Fibroblast of peridontal ligament (primary cell): Measurements from ENCODE around the gene RHBDF2.

Experiments
- DNase-seq: peaks from one replicate; pipeline ENCODE4 v3.0.0-alpha.2; 2010; ENCODE audit errors: extremely low read depth

Gene RHBDF2

DNA sequence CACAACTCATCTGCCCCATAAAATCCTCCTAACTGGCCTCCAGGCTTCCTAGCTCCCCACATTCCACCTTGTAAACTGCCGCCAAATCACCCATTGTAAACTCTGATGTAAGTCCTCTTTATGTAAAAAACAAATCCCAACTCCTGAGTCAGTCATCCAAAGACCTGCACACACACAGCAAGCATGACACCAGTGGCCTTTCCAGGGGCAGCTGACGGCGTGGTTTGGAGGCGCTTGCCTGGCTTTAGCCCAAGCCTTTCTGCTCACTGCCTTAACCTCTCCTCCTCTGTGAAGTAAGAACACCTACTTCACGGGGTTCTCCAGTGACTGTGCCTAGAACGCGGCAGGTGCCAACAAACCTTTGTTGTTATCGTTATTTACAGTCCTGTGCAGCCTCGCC, 62.3 kb downstream of the RHBDF2 start:
- no peak for DNase-seq

DNA sequence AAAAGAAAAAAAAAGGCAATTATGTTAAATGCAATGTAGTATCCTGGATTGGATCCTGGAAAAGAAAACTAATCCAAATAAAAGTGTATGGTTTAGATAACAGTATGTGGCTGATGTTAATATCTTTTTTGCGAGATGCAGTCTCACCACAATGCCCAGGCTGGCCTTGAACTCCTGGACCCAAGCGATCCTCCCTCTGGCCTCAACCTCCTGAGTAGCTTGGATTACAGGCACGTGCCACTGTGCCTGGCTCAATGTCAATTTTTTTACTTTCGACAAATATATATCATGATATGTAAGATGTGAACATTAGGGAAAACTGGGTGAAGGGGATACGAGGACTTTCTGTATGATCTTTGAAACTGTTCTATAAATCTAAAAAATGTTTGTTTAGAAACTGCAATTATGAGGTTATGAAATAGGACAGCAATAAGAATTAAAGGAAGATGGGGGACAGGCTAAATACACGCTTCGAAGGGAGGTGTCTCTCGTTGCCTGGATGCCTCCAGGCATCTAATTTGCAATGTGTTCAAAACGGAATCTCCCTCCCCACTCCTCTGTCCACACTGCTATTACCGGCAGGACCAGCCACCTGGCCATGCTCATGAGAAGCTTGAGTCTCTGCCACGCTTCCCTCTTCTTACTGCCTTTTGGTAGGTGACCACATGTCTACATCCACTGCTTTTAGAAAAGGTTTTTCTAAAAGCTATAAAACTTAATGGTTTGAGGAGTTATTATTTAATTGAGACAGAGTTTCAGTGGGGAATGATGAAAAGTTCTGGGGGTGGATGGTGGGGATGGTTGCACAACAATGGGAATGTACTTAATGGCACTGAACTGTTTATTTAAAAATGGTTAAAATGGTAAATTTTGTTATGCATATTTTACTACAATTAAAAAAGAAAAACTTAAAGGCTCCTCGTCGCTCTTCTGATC, 63.5 kb downstream of the RHBDF2 start:
- DNase-seq: no peak

DNA sequence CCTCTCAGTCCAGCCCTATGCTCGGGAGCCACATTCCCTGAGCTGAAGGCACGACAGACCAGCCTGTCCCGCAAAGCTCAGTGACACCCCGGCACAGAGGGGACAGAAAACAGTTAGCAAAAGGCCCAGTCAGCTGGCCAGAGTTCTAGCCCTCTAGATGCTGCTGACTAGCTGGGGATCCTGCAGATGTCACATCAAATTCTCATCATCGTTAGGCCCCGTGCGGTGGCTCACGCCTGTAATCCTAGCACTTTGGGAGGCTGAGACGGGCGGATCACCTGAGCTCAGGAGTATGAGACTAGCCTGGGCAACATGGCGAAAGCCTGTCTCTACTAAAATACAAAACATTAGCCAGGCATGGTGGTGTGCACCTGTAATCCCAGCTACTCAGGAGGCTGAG, 65.5 kb downstream of the RHBDF2 start:
- no peak for DNase-seq

DNA sequence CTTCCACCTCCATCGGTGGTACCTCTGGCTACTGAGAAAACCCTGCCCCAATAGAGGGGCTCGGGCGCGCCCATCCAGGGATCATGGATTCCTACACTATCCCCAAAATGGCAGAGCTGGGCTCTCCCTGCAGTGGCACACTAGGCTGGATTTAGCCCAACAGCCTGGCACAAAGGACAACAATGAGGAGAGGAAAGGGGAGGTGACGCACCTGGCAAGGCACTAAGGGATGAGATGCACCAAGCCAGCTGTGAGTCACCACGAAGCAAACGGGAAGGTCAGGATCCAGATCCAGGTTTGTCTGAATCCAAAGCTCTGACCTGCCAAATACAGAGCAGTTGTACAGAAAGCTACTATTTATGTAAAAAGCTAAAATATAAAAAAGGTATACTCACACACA, 66.4 kb downstream of the RHBDF2 start:
- no peak for DNase-seq

DNA sequence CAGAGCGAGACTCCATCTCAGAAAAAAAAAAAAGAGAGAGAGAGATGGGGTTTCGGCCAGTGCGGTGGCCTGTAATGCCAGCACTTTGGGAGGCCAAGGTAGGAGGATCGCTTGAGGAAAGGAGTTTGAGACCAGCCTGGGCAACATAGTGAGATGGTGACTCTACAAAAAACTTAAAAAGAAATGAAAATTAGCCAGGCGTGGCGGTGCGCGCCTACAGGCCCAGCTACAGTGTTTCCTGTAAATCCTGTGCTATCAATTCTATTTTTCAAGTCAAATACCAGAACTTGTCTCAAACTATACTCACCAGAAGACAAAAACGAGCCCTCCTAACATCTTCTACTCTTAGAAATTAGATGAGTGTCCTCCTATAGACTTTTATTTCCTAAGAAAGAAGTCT, 67.5 kb downstream of the RHBDF2 start:
- DNase-seq: no peak

DNA sequence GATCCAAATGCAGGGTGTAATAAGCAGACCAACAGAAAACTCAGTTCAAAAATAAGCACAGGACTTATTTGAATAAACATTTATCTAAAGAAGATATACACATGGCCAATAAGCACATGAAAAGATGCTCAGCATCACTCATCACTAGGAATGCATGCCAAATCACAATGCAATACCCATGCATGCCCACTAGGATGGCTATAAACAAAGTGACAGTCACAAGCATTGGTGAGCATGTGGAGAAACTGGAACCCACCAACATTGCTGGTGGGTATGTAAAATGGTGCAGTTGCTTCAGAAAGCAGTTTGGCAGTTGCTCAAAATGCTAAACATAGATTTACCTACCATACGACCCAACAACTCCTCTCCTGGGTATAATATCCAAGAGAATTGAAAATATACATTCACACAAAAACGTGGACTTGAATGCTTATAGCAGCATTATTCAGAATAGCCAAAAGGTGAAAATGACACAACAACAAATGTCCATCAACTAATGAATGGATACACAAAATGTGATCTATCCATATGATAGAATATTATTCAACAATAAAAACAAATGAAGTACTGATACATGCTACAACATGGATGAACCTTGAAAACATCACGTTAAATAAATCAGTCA, 68.4 kb downstream of the RHBDF2 start:
- no peak for DNase-seq

DNA sequence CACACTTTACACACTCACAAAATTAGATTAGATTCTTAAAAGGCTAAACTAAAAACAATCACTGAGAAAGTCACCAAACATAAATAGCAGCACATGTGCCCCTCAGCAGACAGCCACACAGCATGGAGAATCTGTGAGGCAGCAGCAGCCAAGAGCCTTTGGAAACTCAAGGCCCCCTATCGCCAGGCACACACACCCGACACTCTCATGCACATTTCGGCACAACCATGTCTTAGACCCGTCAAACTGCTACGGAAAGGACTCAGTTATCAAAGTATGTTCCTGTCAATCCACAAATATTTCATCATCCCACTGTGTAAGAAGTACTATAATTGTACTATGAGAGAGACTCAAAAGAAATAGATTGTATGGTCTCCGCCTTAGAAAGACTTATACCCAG, 69.2 kb downstream of the RHBDF2 start:
- no peak for DNase-seq

DNA sequence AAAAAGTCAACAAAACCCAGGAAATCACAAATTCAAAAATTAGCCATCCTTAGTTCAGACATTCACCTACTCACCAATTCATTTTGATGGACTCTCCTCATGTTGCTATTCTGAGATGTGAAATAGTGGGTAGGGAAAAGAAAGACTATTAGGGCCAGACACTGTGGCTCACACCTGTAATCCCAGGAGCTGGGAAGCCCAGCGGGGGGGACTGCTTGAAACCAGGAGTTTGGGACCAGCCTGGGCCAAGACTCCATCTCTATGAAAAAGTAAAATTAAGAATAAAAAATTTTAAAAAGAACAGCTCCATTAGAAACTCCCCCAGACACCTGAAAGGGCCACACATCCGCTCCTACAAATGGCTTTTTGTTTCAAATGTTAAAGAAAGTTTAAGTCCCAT, 69.7 kb downstream of the RHBDF2 start:
- no peak for DNase-seq

DNA sequence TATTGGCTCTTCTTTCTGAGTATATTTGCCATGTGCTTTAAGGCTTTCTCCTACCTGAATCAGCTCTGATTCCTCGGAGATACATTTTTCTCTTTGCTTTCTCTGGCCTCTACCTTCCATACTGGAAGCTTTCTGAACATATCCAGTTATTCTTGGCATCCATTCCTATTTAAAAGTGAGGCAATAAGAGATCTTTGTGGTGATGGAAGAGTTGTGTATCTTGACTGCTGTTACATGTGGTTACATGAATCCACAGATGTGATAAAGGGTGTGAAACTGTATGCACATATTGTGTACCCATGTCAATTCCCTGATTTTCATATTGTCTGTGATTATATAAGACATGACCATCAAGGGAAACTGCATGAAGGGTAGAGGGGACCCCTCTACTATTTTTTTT, 72.7 kb downstream of the RHBDF2 start:
- DNase-seq: peak; percentile 31

DNA sequence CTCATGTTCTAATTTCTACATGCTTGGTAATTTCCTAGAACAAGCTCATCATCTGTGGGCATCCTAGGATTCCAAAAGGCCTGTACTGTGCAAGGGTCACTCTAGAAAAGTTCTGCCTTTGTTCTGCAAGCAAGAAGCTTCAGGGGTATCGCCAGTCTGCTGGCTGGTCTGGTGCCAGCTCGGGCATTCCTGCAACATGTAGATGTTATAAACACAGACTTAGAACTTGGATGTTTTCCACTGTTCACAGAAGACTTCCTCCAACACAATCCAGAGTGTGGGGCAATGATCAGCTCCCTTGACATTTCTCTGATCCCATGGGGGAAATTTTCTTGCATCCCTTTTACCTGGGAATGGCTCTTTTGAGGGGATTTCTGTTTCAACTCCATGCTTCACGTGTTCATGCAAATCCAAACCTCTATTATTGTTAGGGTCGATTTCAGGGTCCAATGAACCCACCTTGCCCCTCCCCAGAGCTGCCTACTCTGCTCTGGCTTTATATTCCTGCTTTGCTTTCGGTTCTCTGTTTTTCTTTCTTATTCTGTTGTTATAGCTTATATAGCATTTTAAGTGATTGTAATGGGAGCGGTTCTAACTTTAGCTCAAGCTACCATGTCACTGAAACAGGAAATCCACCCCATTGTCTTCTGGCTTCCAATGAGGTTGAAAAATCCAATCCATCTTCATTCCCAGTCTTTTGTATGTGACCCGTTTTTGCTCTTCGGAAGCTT, 73.6 kb downstream of the RHBDF2 start:
- DNase-seq: peak; percentile 83

DNA sequence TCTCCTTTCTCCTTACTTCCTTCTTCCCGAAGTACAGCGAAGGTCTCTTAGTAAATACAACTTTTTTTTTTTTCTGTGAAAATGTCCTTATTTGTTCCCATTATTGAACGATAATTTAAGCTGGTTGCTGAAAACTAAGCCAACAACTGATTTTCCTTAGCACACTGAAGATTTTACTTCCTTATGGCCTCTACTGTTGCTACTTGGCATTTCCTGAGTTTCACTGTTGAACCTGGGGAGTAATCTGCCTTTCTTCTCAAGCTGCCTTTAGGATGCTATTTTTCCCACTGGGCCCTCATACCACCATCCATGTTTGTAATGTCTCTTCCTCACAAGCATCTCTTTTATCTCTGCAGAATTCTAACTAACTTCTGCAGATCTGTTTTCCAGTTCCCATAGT, 74.4 kb downstream of the RHBDF2 start:
- no peak for DNase-seq

DNA sequence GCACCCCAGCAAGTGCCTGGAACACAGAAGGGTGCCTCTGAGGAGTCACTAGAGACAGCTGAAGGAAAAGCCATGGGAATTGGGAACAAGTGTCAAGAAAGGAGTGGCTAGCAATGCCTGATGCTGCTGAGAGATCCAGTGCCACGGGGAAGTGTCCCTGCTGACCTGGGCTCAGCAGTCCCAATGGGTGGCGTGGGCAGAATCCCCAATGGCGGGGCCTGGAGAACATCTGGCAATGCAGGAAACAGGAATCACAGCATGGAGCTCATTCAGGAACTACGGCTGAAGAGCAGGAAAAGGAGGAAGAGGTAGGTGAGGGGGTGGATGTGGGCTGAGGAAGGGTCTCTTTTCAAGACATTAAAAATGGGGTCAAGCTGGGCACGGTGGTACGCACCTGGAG, 78.4 kb downstream of the RHBDF2 start:
- DNase-seq: no peak

DNA sequence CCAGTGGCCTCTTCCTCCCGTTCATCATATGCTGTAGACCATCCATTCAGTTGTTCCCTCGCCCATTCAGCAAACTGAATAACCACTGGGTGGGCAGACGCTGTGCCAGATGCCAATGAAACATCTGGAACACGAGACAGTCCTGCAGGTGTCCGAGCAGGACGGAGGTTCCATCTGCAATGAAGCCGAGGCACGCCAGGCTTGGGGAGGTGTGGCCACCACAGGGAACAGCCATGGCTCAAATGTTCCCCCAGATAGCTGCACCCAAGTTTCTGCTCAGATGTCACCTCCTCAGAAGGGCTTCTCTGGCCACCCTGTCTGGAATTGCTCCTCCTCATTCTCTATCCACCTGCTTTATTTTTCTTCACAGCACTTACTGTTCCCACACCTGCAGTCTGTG, 78.8 kb downstream of the RHBDF2 start:
- DNase-seq: no peak

DNA sequence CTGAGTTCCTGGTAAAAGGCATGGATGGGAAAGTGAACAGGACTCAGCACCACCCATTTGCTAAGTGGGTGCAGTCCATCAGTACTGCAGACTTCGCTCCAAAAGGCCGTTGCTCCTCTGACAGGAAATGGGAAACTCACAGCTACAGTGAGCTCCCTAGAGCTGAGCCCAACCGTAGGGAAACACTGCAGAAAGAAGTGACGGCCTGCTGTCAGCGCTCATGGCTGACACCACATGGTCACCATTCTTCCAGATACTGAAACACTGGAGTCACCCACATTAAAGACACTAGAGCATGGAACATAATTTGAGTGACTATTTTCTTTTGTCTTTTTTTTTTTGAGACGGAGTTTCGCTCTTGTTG, 80.2 kb downstream of the RHBDF2 start:
- DNase-seq: peak; percentile 18
